ENCODE data around the gene POFUT2.

The POFUT2 gene

GRCh38 chr21:45220071-45220481, 67.6 kb downstream of the POFUT2 start:
- no peak for DNase-seq

- no peak for DNase-seq
These were observed 68.2 kb downstream of the POFUT2 start for GRCh38 chr21:45219517-45219916.

DNA sequence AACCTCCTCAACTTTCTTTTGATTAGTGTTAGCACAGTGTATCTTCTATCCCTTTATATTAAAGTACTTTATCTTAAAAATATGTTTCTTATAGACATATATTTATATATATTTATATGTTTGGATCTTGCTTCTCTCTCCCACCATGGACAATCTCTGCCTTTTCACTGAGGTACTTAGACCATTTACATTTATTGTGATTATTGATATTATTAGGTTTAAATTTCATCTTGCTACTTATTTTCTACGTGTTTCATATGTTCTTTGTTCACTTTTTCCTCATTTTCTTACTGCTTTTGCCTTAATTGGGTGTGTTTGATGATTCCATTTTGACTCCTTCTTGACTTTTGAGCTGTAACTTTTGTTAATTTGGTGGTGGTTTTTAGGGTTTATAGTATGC, 70.7 kb downstream of the POFUT2 start:
- no peak for DNase-seq

GRCh38 chr21:45215213-45215612, 72.5 kb downstream of the POFUT2 start:
- DNase-seq: no peak

All from stimulated activated CD4-positive, alpha-beta T cell treated with anti-CD3 and anti-CD28 coated beads, Interleukin-12 subunit alpha, Interleukin-12 subunit beta, amount 100 ng/mL, for 4 hours (primary cell).